ENCODE measurements around the gene PRSS50. TPM values are rescaled to one million over a fixed set of nuclear protein-coding genes. Genes with fewer than 3 reads are reported as not detected.
A peak's percentile ranks its signal among the peaks of the same experiment; 100 is the strongest.
"Not testable (repeated sequence)": the region's sequence is repeated elsewhere in the genome, so short reads cannot be mapped to it uniquely, and the experiment has no call there.

PRSS50 gene
- total RNA-seq, 1 experiment from 2014 or later, result not detected

DNA sequence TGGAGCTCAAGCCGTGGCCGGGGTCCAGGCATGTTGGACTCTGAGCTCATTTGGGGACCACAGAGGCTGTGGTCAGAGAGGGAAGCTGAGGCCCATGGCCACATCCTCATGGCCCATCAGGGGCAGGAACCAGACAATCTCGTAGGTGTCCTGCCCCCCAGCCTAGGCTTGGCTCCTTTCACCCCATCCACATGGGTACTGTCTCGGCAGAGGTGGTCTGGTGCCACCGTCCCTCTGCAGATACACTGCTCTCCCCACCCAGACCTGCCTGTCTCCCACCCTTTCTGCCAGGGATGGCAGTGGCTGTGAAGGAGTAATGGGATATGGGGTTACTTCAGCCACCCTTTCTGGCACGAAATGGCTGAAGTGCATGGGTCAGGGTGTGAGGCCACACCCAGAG lies 7.9 kb downstream of the PRSS50 start:
- no peak for DNase-seq (ENCODE audit: extremely low read depth, low read depth)

DNA sequence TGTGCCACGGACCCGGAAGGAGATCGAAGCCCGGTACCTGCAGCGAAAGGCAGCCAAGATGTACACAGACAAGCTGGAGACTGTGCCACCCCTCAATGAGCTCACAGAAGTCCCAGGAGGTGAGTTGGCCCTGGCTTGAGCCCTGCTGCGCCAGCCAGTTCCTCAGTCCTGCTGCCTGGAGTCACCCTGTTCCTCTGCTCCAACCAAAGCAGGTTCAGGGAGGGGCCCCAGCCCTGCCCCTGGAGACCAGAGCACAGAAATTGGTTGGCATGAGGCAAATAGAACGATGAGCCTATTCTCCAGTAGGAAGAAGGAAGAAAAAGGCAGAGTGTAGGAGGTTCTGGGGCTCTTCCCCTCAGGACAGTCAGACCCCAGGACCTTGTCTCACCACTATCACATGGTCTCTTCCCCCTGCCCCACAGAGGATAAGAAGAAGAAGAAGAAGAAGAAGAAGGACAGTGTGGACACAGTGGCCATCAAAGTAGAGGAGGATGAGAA lies 8.5 kb downstream of the PRSS50 start:
- DNase-seq (ENCODE audit: extremely low read depth, low read depth), result no peak

DNA sequence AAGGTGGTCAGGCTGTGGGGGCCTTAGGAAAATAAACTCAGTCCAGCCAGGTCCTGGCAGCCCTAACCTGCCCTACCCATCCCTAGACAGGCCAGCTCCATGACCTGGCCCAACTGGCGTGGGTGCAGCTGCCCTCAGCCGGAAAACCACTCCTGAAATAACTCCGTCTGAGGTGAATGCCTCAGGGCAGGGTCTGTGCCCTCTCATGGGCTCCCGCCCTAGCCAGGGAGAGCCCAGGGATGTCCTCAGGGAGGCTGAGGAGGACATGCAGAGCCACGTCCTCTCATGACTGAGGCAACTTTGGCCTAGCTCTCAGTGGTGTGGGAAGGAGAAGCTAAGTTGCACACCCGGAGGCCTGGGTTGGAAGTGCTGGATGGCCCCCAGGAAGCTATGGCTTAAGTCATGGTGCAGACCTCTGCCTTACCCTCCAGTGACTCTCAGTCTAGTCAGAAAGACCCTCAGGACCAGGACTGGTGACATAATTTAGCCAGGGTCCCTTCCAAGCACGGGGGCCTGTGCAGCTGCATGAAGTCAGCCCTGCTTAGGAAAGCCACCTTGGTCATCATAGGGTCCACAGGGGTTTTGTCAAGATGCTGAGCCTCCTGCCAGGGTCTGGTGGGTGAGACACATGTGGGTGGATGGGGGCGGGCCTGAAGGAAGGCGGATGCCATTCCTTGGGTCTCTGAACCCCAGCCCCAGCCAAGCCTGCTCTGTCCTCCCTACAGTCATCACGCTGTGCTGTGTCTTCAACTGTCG lies 9.1 kb downstream of the PRSS50 start:
- DNase-seq (ENCODE audit: extremely low read depth, low read depth), result no peak

DNA sequence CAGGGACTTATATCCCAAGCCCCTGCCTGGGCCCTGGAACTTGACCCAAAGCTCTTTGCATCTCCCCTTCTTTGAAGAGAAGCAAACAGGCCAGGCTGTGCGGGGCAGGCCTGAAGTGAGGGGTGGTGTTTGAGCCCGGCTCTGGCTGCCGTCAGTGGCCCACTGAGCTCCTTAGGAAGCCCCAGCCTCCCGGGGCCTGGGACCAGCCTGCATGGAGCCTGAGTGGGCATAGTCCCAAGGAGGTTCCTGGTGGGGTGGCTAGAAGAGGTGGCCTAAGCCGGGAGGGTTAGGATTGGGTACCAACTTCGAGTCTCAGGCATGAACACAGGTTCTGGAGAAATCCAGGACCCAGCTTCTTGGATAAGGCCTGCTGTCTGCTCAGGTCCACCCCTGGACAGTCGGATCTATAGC lies 10.1 kb downstream of the PRSS50 start:
- DNase-seq (ENCODE audit: extremely low read depth, low read depth), result no peak

DNA sequence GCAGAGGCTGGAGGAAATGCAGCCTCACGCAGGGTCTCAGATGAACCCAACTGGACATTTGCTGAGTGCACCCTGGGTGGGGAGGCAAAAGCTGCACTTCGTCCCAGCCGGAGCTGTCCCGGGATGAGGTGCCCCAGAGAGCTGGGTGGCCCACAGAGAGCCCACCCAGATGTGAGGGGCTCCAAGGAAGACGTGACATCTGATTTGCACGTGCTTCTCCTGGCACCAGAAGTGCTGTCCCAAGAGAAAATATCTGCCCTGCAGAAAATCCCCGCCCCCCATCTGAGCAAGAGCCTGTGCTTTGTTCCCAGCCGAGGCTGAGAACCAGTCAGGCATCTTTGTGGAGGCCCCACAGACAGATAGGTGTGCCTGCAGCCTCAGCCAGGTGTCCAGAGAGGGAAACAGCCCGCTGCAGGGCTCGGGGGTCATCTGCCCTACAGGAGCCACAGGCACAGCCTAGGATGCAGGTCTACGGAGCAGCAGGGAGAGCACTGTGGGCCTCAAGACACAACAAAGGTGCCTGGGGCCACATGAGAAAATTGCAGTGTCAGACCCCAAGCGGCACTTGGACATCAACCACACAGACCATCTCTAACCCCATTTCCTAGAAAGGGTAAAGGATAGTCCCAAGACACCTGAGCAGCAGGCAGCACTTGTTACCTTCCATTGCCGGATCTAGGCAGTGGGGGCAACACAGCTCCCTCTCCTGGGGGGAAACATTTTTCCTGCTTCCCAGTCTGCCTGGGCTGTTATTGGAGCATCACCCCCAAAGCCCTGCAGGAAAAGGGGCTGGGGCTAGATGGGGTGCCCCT lies 10.7 kb downstream of the PRSS50 start:
- no peak for DNase-seq (ENCODE audit: extremely low read depth, low read depth)

DNA sequence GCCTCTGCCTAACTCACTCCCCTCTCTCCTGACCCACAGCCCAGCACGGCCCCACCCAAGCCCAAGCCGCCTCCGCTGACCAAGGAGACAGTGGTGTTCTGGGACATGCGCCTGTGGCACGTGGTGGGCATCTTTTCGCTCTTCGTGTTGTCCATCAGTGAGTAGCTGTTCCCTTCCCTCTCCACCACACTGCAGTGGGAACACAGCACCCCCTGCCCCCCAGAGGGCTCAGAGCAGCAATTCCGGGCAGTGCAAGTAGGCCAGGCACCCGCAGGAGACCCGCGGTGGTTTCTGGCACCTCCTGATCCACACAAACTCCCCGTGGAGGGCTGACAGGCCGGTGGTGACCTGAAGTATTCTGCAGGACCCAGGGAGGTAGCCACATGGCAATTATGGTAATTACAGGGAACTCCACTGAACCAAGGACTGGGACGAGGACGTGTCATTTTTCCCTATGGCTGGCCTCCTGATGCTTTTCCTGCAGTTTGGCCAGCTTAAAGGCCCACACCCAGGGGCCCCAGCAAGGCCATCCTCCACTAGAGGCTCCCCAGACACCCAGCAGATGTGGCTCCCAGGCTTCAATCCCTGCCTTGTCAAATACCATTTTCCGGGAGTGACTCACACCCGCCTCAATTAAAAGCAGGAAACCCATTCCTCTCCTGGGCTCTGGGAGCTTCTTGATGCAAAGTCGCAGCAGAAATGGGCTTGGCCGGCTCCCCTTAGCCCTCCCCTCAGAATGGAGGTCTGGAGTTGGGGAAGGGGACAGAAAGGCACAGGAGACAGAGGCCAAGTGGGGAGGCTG lies 11.7 kb downstream of the PRSS50 start:
- no peak for DNase-seq (ENCODE audit: extremely low read depth, low read depth)

DNA sequence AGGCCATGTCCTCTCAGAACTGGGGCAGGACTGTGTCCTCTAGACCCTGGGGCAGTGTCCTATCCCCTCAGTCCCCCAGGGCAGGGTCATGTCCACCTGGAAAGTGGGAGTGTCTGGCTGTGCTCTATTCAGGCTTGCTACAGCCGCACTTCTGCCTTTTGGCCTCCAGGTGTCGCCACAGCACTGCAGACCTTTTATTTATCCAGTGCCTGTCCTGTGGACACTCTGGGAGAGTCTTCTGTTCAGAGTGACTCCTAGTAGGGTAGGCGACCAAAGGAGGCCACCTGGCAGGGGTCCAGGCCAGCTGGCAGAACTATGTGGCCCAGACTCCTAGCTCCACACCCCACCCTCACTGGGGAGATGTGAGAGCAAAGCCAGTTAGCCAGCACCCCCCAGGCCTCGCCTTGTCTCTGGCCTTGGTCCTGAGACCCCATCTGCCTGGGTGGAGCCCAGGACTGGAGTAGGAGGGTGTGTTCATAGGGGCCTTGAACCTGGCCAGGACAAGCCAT lies 12.6 kb downstream of the PRSS50 start:
- peak; percentile 56 for DNase-seq (ENCODE audit: extremely low read depth, low read depth)

DNA sequence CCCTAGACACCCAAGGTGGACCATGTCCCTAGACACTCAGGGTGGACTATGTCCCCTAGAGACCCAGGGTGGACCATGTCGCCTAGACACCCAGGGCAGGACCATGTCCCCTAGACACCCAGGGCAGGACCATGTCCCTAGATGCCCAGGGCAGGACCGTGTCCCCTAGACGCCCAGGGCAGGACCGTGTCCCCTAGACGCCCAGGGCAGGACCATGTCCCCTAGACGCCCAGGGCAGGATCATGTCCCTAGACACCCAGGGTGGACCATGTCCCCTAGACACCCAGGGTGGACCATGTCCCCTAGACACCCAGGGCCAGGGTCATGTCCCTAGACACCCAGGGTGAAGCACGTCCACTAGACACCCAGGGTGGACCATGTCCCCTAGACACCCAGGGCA lies 13.3 kb downstream of the PRSS50 start:
- not testable (repeated sequence) for DNase-seq (ENCODE audit: extremely low read depth, low read depth)

DNA sequence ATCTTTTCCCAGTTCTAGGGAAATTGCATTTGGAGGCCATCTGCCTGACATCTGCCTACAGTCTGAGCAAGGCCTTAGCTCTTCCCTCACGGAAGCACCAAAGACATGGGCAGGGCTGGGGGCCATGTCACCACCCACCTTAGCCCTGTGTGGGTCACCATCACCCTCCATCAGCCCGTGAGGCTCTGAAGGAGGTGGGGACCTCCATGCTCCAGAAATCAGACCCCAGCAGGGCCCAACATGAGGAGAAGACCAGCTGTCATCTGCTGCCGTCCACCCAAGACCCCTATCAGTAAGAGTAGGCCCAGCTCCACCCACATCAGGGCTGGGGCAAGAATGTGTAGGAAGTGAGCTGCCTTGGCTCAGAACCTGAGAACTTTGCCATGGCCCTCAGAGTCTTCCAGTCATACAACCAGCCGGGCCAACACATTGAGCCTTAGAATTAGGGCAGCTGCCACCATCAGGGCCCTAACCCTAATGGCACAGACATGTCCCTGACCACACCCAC lies 14.6 kb downstream of the PRSS50 start:
- no peak for DNase-seq (ENCODE audit: extremely low read depth, low read depth)

DNA sequence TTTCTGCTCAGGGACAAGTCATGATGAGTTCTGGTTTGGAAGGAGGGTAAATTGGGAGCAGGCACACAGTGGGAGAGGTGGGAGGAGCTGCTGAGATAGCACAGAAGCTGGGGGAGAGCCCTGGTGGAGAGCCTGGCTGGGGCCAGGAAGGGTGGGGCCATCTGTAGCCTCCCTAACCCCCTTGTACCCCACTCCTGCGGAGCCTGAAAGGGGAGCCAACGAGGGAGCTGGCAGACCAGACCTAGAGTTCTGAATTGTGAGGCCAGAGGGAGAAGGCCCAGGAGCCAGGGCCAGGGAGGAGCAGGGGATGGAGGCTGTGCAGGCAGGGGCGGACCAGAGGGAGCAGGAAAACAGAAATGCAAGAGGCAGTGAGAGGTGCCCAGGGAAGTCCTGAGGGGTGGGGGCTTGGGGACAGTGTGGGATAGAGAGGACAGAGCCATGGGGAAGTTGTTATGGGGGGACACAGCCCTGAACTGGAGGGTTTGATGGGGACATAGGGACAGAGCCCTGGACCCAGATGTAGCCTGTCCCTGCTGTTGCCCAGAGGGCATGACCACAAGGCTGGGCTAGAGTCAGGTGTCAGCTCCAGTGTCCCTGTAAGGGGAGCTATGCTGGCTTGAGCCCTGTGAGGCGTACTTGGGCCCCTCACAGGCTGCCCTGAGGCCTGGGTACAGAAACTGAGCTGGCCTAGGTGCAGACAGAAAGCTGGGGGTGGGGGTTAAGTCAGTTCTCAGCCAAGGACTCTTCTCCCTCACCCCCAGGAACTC lies 15.2 kb downstream of the PRSS50 start:
- DNase-seq (ENCODE audit: extremely low read depth, low read depth), result no peak

DNA sequence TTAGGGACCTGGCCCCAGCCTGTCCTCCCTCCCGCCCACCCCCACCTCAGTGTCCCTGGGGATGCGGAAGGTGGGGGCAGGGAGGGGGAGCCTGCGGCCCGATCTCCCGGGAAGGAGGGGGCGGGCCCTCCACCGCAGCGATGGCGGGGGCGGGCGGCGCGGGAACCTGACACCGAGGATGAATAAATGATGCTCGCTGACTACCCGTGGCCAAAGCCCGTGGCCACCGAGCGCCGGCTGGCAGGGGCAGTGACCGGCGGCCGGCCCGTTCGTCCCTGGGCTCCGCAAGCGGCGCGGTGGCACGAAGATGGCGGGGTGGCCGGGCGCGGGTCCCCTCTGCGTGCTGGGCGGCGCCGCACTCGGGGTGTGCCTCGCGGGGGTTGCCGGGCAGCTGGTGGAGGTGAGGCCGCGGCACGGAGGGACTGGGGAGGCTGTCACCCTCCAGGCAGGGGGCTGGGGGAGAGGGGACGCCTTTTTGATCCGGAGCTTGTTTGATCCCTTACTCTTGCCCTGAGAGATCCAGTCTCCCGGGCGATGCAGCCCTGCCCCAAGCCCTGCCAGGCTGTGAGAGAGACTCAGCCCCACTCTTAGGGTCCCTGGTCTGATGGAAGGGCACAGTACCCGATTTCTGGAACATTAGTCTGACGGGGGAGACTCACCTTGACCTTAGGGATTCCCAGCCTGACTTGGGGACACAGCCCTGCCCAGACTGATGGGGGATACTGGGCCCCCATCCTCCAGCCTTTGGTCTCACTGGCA lies 16.3 kb downstream of the PRSS50 start, which contains the start of gene TMIE:
Gene TMIE, plus strand, starts transcription at position 212 of the 759 bp plus-strand sequence. Its CDS starts 96 bp downstream, at position 308.
- no peak for DNase-seq (ENCODE audit: extremely low read depth, low read depth)

DNA sequence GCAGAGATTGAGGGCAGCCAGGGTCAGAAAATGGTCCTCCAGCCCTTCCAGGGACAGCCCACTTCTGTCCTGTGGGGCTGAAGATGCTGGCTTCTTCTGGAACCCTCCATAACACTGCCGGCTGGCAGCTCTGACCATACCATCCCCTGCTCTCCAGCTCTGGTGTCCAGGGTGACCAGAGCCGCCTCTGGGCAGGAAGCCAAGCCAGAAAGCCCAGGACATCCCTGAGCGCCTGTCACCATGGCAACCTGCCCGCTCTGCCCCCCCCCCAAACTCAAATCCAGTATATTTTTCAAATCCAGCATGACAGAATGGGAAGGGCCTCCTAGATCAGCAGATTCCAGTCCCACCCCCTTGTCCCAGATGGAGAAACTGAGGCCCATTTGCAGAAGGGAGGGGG lies 16.9 kb downstream of the PRSS50 start:
- no peak for DNase-seq (ENCODE audit: extremely low read depth, low read depth)

DNA sequence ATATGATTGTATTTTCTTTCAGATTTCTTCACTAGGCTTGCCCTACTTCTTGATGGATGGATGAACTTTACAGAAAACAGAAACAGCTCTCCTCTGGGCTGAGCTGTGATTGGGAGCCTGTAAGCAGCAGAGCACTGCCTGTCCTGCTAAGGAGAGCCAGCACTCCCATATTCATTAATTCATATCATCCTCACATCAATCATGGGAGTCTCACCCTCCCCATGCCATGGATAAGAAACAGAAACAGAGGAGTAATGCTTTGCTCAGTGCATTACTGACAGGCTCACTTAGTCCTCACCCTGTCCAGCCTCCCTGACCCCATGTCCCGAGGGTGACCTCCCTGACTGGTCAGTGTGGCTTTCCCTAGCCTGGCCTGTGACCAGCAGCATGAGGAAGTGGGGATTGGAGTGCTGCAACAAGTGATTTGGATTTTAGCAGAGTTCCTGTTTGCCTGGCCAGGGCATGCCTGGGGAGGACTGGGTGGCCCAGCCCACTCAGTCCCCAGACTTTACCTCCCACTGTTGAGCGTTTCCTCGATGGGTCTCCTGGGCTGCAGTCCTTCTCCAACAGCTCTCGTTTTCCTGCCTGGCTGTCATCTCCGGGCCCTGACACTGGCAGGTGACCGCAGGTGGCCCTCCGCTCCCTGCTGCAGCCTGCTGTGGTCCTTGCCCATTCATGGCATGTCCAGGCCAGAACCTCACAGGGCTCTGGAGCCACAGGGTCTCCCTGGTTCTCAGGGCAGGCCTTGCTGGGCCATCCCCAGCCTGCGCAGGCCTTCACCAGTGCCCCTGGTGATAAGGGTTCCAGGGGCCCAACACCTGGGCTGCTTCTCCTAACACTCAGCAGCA lies 17.8 kb downstream of the PRSS50 start:
- DNase-seq (ENCODE audit: extremely low read depth, low read depth), result no peak

DNA sequence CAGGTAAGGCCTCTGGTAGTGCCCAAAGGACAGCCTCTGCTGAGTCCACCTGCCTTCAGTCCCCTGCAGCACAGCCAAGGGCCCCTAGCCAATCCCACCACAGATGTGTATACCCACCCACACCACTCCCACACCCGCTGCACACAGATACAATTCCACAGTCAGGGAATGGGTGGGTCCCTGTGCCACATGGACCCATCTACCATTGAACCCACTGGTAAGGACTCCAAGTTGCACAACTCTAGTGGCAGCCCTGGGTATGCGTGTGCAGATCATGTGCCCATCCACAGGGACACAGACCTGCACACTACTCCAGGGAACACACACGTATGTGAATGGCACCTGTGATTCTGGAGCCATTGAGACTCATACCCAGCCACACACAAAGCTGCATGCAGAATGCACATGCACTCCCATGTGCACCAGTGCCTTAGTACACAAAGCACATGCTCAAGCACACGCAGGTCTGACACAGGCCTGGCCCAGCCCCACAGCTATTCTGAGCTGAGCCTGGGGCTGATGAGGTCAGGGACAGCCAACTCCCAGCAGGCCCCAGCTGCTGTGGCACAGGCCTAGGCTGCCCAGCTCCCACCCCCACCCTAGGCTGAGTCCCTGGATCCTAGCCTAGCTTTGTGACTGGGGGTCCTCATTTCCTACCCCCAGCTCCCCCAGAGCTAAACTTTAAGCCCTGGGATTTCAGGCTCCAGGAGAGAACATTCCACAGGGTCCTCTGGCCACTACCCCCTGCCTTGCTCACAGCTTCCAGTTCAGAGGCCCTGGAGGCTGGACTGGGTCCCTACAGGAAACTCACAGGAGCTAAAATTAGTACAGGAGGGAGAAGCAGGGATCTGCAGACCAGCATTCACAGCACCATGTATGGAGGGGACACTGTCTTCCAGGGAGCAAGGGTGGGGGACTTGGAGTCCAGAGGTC lies 21.4 kb downstream of the PRSS50 start:
- no peak for DNase-seq (ENCODE audit: extremely low read depth, low read depth)

DNA sequence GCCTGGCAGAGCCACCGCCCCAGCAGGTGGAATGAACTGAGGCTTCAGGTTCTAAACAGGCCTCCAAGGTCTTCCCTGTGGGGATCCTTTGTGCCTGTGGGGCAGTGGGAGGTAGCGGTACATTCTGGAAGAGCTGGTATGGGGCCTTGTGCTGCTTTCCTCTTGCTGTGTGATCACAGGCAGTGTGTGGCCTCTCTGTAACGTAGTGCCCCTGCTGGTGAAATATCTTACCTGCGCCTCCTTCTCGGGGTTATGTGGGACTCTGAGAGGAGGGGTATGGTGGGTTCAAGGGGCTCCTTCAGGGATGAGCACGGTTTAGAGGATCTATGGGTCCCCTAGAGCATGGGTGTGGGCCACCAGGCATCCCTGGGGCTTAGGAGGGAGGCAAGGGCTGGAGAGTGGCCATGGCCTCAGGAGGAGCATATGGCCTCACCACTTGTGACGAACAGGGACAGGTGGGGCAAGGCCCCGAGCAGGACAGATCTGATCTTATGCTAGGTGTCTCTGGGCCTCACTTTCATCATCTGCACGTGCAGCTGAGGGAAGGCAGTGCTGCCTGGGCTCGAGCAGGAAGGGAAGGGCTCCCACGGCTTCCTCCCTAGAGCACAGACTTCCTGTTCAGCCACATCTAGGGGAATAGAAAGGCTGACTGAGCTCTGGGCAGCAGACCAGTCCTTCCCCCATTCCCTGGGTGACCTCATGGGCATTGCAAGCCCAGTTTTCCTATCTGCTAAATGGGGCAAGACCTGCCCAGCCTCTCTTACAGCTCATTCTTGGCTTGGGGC lies 22.3 kb downstream of the PRSS50 start:
- DNase-seq (ENCODE audit: extremely low read depth, low read depth), result no peak

DNA sequence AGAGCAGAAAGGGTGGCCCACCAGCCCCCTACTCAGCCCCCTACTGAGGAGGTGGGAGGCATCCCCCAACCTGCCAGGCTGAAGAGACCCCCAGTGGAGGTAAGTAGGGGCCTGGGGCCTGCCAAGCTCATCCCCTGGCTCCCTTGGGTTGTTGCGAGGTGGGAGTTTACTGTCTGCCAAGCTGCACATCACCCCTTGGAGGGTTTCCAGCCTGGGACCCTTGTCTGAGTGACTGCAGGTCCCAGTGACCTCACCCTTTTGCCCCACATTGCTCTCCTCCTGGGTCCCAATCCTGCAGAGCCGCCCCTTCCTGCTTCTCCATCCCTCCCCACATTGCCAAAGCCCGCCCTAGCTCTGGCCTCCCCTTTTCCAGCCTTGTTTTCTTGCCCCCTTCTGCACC lies 23.1 kb downstream of the PRSS50 start:
- no peak for DNase-seq (ENCODE audit: extremely low read depth, low read depth)

Measured in NCI-H460 (cell line).